ENCODE results near the gene ALG11.
A peak's percentile ranks its signal among the peaks of the same experiment; 100 is the strongest.
"Not testable (repeated sequence)": the region's sequence is repeated elsewhere in the genome, so short reads cannot be mapped to it uniquely, and the experiment has no call there.

Gene ALG11

GRCh38 chr13:51978796-51979556 lies 33.2 kb upstream of the ALG11 start:
- H3K27me3 ChIP-seq (ENCODE audit: low read depth, low read length): no peaks in the 10 kb centered on the region
- no peaks in the 10 kb centered on the region for H3K9me3 ChIP-seq (ENCODE audit: control insufficient read depth in 1 of 2, low read length in 2 of 2)
- peaks cover 0 to 3% of the 10 kb centered on the region in 2 donors for H3K36me3 ChIP-seq (ENCODE audit: control insufficient read depth in 1 of 2, insufficient read depth in 2 of 2, low read length in 2 of 2)
- no peak overlapping the region for H3K27ac ChIP-seq (ENCODE audit: low read length)
- no peak overlapping the region for H3K4me3 ChIP-seq (ENCODE audit: low read depth in 1 of 2, low read length in 2 of 2)
- no peaks in the 10 kb centered on the region for H3K4me1 ChIP-seq (ENCODE audit: control insufficient read depth in 1 of 2, insufficient read depth in 2 of 2, low read length in 2 of 2)

GRCh38 chr13:51980908-51981307 lies 31.3 kb upstream of the ALG11 start:
- no peaks in the 10 kb centered on the region for H3K36me3 ChIP-seq (ENCODE audit: control insufficient read depth in 1 of 2, insufficient read depth in 2 of 2, low read length in 2 of 2)
- no peaks in the 10 kb centered on the region for H3K27me3 ChIP-seq (ENCODE audit: low read depth, low read length)
- H3K9me3 ChIP-seq (ENCODE audit: control insufficient read depth in 1 of 2, low read length in 2 of 2): no peaks in the 10 kb centered on the region
- no peaks in the 10 kb centered on the region for H3K4me1 ChIP-seq (ENCODE audit: control insufficient read depth in 1 of 2, insufficient read depth in 2 of 2, low read length in 2 of 2)
- H3K27ac ChIP-seq (ENCODE audit: low read length): no peak overlapping the region
- no peak overlapping the region for H3K4me3 ChIP-seq (ENCODE audit: low read depth in 1 of 2, low read length in 2 of 2)

DNA sequence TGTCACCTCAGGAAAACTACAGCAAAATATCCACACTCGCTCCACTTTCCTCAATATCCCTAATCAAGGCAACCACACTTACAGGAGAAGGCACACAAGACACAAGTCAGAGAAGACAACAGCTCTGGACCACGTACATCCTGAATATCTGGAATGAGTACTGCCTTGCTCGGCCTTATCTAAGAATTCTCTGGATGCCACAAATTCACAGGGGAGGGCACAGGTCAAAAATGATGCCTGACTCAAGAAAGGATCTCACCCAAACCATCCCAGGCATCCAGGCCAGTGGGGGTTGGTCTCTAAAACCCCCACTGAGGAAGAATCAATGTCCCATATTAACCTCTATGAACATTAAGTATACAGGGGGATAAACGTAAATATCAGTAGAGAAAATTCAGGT lies 30.8 kb upstream of the ALG11 start:
- no peaks in the 10 kb centered on the region for H3K9me3 ChIP-seq (ENCODE audit: control insufficient read depth in 1 of 2, low read length in 2 of 2)
- no peaks in the 10 kb centered on the region for H3K36me3 ChIP-seq (ENCODE audit: control insufficient read depth in 1 of 2, insufficient read depth in 2 of 2, low read length in 2 of 2)
- no peaks in the 10 kb centered on the region for H3K27me3 ChIP-seq (ENCODE audit: low read depth, low read length)
- no peaks in the 10 kb centered on the region for H3K4me1 ChIP-seq (ENCODE audit: control insufficient read depth in 1 of 2, insufficient read depth in 2 of 2, low read length in 2 of 2)
- H3K4me3 ChIP-seq (ENCODE audit: low read depth in 1 of 2, low read length in 2 of 2): no peak overlapping the region
- no peak overlapping the region for H3K27ac ChIP-seq (ENCODE audit: low read length)

DNA sequence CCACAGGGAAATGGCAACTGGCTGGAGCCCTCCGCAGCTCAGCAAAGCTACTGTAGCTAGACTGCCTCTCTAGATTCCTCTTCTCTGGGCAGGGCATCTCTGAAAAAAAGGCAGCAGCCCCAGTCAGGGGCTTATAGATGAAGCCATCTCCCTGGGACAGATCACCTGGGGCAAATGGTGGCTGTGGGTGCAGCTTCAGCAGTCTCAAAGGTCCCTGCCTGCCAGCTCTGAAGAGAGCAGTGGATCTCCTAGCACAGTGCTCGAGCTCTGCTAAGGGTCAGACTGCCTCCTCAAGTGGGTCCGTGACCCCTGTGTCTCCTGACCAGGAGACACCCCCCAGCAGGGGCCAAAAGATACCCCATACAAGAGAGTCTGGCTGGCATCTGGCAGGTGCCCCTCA lies 28.9 kb upstream of the ALG11 start:
- not testable (repeated sequence) for H3K27ac ChIP-seq (ENCODE audit: low read length); H3K9me3 ChIP-seq (ENCODE audit: control insufficient read depth in 1 of 2, low read length in 2 of 2); H3K36me3 ChIP-seq (ENCODE audit: control insufficient read depth in 1 of 2, insufficient read depth in 2 of 2, low read length in 2 of 2); H3K27me3 ChIP-seq (ENCODE audit: low read depth, low read length); H3K4me1 ChIP-seq (ENCODE audit: control insufficient read depth in 1 of 2, insufficient read depth in 2 of 2, low read length in 2 of 2); H3K4me3 ChIP-seq (ENCODE audit: low read depth in 1 of 2, low read length in 2 of 2)

DNA sequence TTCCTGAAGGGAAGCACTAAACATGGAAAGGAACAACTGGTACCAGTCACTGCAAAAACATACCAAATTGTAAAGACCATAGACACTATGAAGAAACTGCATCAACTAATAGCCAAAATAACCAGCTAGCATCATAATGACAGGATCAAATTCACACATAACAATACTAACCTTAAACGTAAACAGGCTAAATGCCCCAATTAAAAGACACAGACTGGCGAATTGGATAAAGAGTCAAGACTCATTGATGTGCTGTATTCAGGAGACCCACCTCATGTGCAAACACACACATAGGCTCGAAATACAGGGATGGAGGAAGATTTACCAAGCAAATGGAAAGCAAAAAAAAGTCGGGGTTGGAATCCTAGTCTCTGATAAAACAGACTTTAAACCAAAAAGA lies 27.3 kb upstream of the ALG11 start:
- H3K9me3 ChIP-seq (ENCODE audit: control insufficient read depth in 1 of 2, low read length in 2 of 2); H3K27me3 ChIP-seq (ENCODE audit: low read depth, low read length); H3K36me3 ChIP-seq (ENCODE audit: control insufficient read depth in 1 of 2, insufficient read depth in 2 of 2, low read length in 2 of 2); H3K4me3 ChIP-seq (ENCODE audit: low read depth in 1 of 2, low read length in 2 of 2); H3K27ac ChIP-seq (ENCODE audit: low read length); H3K4me1 ChIP-seq (ENCODE audit: control insufficient read depth in 1 of 2, insufficient read depth in 2 of 2, low read length in 2 of 2): not testable (repeated sequence)

- Histone ChIP-seq H3K4me3 (ENCODE audit: low read depth in 1 of 2, low read length in 2 of 2) (no peak overlapping the region), H3K9me3 (ENCODE audit: control insufficient read depth in 1 of 2, low read length in 2 of 2) (no peaks in the 10 kb centered on the region), H3K27ac (ENCODE audit: low read length) (no peak overlapping the region), H3K27me3 (ENCODE audit: low read depth, low read length) (no peaks in the 10 kb centered on the region), H3K4me1 (ENCODE audit: control insufficient read depth in 1 of 2, insufficient read depth in 2 of 2, low read length in 2 of 2) (no peaks in the 10 kb centered on the region), H3K36me3 (ENCODE audit: control insufficient read depth in 1 of 2, insufficient read depth in 2 of 2, low read length in 2 of 2) (no peaks in the 10 kb centered on the region)
Observed at GRCh38 chr13:51988988-51989618, 23.1 kb upstream of the ALG11 start.

DNA sequence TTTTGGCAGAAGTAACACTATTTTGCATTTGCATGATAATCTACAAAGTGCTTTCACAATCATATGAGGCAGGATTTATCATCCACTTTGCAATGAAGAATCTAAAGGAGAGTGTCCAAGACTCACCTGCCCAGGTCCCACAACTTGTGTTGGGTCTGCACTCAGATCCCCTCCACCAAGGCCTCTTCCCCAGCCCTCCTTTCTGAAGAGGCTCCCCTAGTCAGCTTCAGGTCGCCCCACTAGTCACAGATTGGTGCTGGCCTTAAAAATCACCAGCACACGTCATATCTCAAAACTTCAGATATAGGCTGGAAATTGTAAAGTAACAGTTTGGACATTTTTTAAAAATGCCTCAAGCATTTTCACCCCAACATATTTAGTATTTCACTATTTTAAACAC lies 18.5 kb upstream of the ALG11 start:
- peaks cover 9 to 16% of the 10 kb centered on the region in 2 donors for H3K4me1 ChIP-seq (ENCODE audit: control insufficient read depth in 1 of 2, insufficient read depth in 2 of 2, low read length in 2 of 2)
- H3K27me3 ChIP-seq (ENCODE audit: low read depth, low read length): no peaks in the 10 kb centered on the region
- no peak overlapping the region for H3K27ac ChIP-seq (ENCODE audit: low read length)
- no peaks in the 10 kb centered on the region for H3K9me3 ChIP-seq (ENCODE audit: control insufficient read depth in 1 of 2, low read length in 2 of 2)
- no peak overlapping the region for H3K4me3 ChIP-seq (ENCODE audit: low read depth in 1 of 2, low read length in 2 of 2)
- H3K36me3 ChIP-seq (ENCODE audit: control insufficient read depth in 1 of 2, insufficient read depth in 2 of 2, low read length in 2 of 2): no peaks in the 10 kb centered on the region

- Histone ChIP-seq H3K27ac (ENCODE audit: low read length) (no peak overlapping the region), H3K4me1 (ENCODE audit: control insufficient read depth in 1 of 2, insufficient read depth in 2 of 2, low read length in 2 of 2) (peaks cover 15 to 26% of the 10 kb centered on the region in 2 donors), H3K9me3 (ENCODE audit: control insufficient read depth in 1 of 2, low read length in 2 of 2) (no peaks in the 10 kb centered on the region), H3K36me3 (ENCODE audit: control insufficient read depth in 1 of 2, insufficient read depth in 2 of 2, low read length in 2 of 2) (no peaks in the 10 kb centered on the region), H3K27me3 (ENCODE audit: low read depth, low read length) (no peaks in the 10 kb centered on the region), H3K4me3 (ENCODE audit: low read depth in 1 of 2, low read length in 2 of 2) (peak overlapping the region; percentile 8 to 41)
Observed at GRCh38 chr13:51995677-51996551, 16.3 kb upstream of the ALG11 start.

- H3K36me3 ChIP-seq (ENCODE audit: control insufficient read depth in 1 of 2, insufficient read depth in 2 of 2, low read length in 2 of 2): no peaks in the 10 kb centered on the region
- no peaks in the 10 kb centered on the region for H3K9me3 ChIP-seq (ENCODE audit: control insufficient read depth in 1 of 2, low read length in 2 of 2)
- peaks cover 15 to 26% of the 10 kb centered on the region in 2 donors for H3K4me1 ChIP-seq (ENCODE audit: control insufficient read depth in 1 of 2, insufficient read depth in 2 of 2, low read length in 2 of 2)
- no peak overlapping the region for H3K27ac ChIP-seq (ENCODE audit: low read length)
- no peak overlapping the region for H3K4me3 ChIP-seq (ENCODE audit: low read depth in 1 of 2, low read length in 2 of 2)
- H3K27me3 ChIP-seq (ENCODE audit: low read depth, low read length): no peaks in the 10 kb centered on the region
Observed at GRCh38 chr13:51996641-51997040, 15.6 kb upstream of the ALG11 start.

DNA sequence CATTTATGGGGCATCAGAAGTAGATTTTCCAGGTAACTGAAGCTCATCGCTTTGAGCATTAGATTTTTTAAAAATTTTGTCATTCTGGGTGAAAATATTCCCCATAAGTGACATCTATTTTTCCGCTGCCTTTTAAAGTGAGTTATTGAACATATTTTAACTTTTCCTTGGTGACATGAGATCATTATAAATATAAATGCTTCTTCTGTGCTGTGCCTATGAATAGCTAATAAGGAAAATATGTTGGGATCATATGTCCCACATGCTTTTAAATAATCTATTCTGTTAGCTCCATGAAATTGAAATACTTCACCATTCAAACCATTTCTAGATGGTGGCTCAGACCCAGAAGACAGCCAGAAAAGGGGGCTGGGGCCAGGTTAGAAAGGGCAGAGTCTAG lies 15.0 kb upstream of the ALG11 start:
- no peaks in the 10 kb centered on the region for H3K9me3 ChIP-seq (ENCODE audit: control insufficient read depth in 1 of 2, low read length in 2 of 2)
- no peaks in the 10 kb centered on the region for H3K36me3 ChIP-seq (ENCODE audit: control insufficient read depth in 1 of 2, insufficient read depth in 2 of 2, low read length in 2 of 2)
- no peak overlapping the region for H3K4me3 ChIP-seq (ENCODE audit: low read depth in 1 of 2, low read length in 2 of 2)
- H3K27me3 ChIP-seq (ENCODE audit: low read depth, low read length): no peaks in the 10 kb centered on the region
- H3K27ac ChIP-seq (ENCODE audit: low read length): no peak overlapping the region
- H3K4me1 ChIP-seq (ENCODE audit: control insufficient read depth in 1 of 2, insufficient read depth in 2 of 2, low read length in 2 of 2): peaks cover 15 to 26% of the 10 kb centered on the region in 2 donors

GRCh38 chr13:51997641-51998330 lies 14.4 kb upstream of the ALG11 start:
- Histone ChIP-seq H3K9me3 (ENCODE audit: control insufficient read depth in 1 of 2, low read length in 2 of 2) (no peaks in the 10 kb centered on the region), H3K36me3 (ENCODE audit: control insufficient read depth in 1 of 2, insufficient read depth in 2 of 2, low read length in 2 of 2) (no peaks in the 10 kb centered on the region), H3K4me1 (ENCODE audit: control insufficient read depth in 1 of 2, insufficient read depth in 2 of 2, low read length in 2 of 2) (peaks cover 15 to 26% of the 10 kb centered on the region in 2 donors), H3K27me3 (ENCODE audit: low read depth, low read length) (no peaks in the 10 kb centered on the region), H3K27ac (ENCODE audit: low read length) (no peak overlapping the region), H3K4me3 (ENCODE audit: low read depth in 1 of 2, low read length in 2 of 2) (no peak overlapping the region)
